Heart right ventricle (tissue), 16 donors: ENCODE measurements around the gene PIK3IP1. TPM values are rescaled to one million over a fixed set of nuclear protein-coding genes. Genes with fewer than 3 reads are reported as not detected.
"Not testable (repeated sequence)": the region's sequence is repeated elsewhere in the genome, so short reads cannot be mapped to it uniquely, and the experiment has no call there.

ENCODE experiments used
- ATAC-seq, 8 donors: fragments of 200-7000 bp; cut with Tn5 transposase; one replicate each; pipeline ENCODE4 v1.9.1; 2020; ENCODE audit warnings: mild to moderate bottlenecking in 8 of 8, moderate library complexity in 8 of 8, moderate number of reproducible peaks in 1 of 8
- DNase-seq, 2 donors: peaks; one replicate each; pipeline ENCODE4 v3.0.0-alpha.2; 2020
- H3K27ac ChIP-seq, 10 donors: fragments of 200-600 bp; sonication (generic) in 2 of 10; one replicate each; pipeline versions ENCODE4 v1.5.0 to v1.8.0; 2020 to 2022; ENCODE audit warnings: mild to moderate bottlenecking in 3 of 10
- H3K27me3 ChIP-seq, 7 donors: fragments of 200-600 bp; one replicate each; pipeline ENCODE4 v1.8.0; 2021 to 2022; ENCODE audit warnings: mild to moderate bottlenecking in 2 of 7
- H3K36me3 ChIP-seq, 9 donors: fragments of 200-600 bp; sonication (generic) in 1 of 9; one replicate each; pipeline versions ENCODE4 v1.5.0 to v1.8.0; 2020 to 2022; ENCODE audit warnings: mild to moderate bottlenecking in 2 of 9
- H3K4me1 ChIP-seq, 9 donors: fragments of 200-600 bp; sonication (generic) in 1 of 9; one replicate each; pipeline versions ENCODE4 v1.5.0 to v1.8.0; 2020 to 2022; ENCODE audit warnings: mild to moderate bottlenecking in 4 of 9
- H3K4me3 ChIP-seq, 10 donors: fragments of 200-600 bp; sonication (generic) in 2 of 10; one replicate each; pipeline versions ENCODE4 v1.5.0 to v1.8.0; 2020 to 2022; ENCODE audit warnings: mild to moderate bottlenecking in 7 of 10, moderate library complexity in 2 of 10
- H3K9me3 ChIP-seq, 11 donors: fragments of 200-600 bp in 10 of 11; sonication (generic) in 2 of 11; one replicate each; pipeline versions ENCODE4 v1.5.0 to v1.8.0; 2013 to 2022; ENCODE audit warnings: mild to moderate bottlenecking in 2 of 11, control low read depth in 1 of 11, moderate library complexity in 1 of 11
- CTCF ChIP-seq, 9 donors: fragments of 200-600 bp; sonication (generic) in 2 of 9; IDR thresholded peaks; one replicate each; pipeline versions ENCODE4 v1.5.0 to v1.8.0; 2021 to 2022; ENCODE audit warnings: antibody characterized with exemption in 9 of 9, mild to moderate bottlenecking in 5 of 9, moderate library complexity in 1 of 9
- WGBS, 2 donors: extraction: QIAGEN DNeasy Blood & Tissue Kit; methylation state at CpG; one replicate each; pipeline ENCODE4 v1.1.7; 2013; ENCODE audit warnings: inconsistent platforms in 1 of 2; 5-methylcytosine and 5-hydroxymethylcytosine counted together
- intact Hi-C, 10 donors: fragments of 100-400 bp; cut with DNase I; formaldehyde crosslinking; loops; one replicate each; pipeline versions ENCODE4 v1.11.1 to v1.14.2; 2022
- polyA plus RNA-seq, 2 donors: library from polyadenylated mRNA; stranded (reverse); fragments of 200-250 nt; gene quantifications; one replicate each; pipeline ENCODE4 v1.2.3, GENCODE V29; 2013
- total RNA-seq, 10 donors: library from RNA; stranded (reverse); fragmentation: NEBNext Ultra II Directional in 3 of 10; extraction: Animal tissue kit (Norgen Biotek cat#: 25700) in 3 of 10; gene quantifications; one replicate each; pipeline versions ENCODE4 v1.2.1 to v1.2.4, GENCODE V29; 2021 to 2023
- donor health status: Arrhythmogenic right ventricular cardiomyopathy.
- donor health status: ischemic (EF 13 %, LVEDD 7.1; RV severe dilation, severe dysfunction).
- donor health status: healthy with polysubstance abuse.
- donor health status: DM: no; HTN: yes; CAD: no.
- donor health status: DM: no; HTN: no; CAD: no.
- donor health status: ischemic (EF 25% LVEDD 6.9; RV normal size, moderate dysfunction).
- donor health status: ischemic (EF 25% LVEDD 5.7; RV mildly dilated, moderate dysfunction).
- donor health status: healthy.
- donor health status: DM: yes; HTN: yes; CAD: no.
- donor health status: Ischemic cardiomyopathy.
- donor health status: ischemic (EF 35%, LVEDD 5.7; RV mildly dilated, moderate dysfunction).
- donor health status: nonischemic (EF 11% LVEDD 7.7; RV severe dilation, severe dysfunction).
- donor health status: DM: yes; HTN: yes; CAD: no.
- donor health status: PGD.
- donor health status: ischemic (EF 29% LVEDD 5.4; RV normal size, mild dysfunction).
- donor health status: nonischemic (EF 23%, LVEDD 6.1; RV moderate dilation, normal function).

PIK3IP1 gene
- total and polyA plus RNA-seq, 12 donors = 3.6 to 28.6 (median 12.9) TPM

- Histone ChIP-seq H3K9me3 (no peaks in the 10 kb centered on the region), H3K36me3 (peaks cover 0 to 58% (median 18%) of the 10 kb centered on the region in 9 donors), H3K4me3 (no peak overlapping the region), H3K4me1 (no peaks in the 10 kb centered on the region), H3K27ac (no peak overlapping the region), H3K27me3 (no peaks in the 10 kb centered on the region)
- DNase-seq = no peak
- WGBS, 2 donors = 86 to 89% methylated on average over 8 of the region's 8 CpGs
- no peak for ATAC-seq
- intact Hi-C loops = no loop called here
- TF ChIP-seq CTCF (IDR thresholded peaks at IDR 0.05) = no peak
Observed at GRCh38 chr22:31323578-31324550, 31.6 kb upstream of the PIK3IP1 start.

DNA sequence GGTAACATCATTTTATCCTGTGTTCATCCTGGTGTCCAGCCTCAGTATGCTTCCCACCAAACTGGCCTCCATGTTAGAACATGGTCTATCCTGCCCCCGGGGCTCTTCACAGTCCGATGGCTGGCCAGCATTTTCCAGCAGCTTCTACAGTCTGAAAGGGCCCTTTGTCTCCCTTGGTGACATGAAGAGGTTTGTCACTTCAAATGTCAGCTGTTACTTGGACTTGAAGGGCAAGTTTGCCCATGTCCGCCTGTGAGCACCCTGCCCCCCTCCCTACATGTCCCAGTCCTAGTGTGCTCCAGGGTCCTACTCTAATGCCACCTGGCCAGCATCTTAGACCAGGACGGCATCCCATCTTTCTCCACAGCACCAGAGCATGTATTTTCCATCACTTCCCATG, 29.1 kb upstream of the PIK3IP1 start:
- Histone ChIP-seq H3K36me3 (peaks cover 0 to 34% (median 10%) of the 10 kb centered on the region in 9 donors), H3K4me1 (no peaks in the 10 kb centered on the region), H3K27ac (no peak overlapping the region), H3K9me3 (no peaks in the 10 kb centered on the region), H3K4me3 (no peak overlapping the region), H3K27me3 (no peaks in the 10 kb centered on the region)
- intact Hi-C loops = no loop called here
- no peak for TF ChIP-seq CTCF (IDR thresholded peaks at IDR 0.05)
- no peak for DNase-seq
- no peak for ATAC-seq
- WGBS, 2 donors = 68 to 79% methylated on average over 4 of the region's 4 CpGs

GRCh38 chr22:31314220-31314619, 21.9 kb upstream of the PIK3IP1 start:
- ATAC-seq, DNase-seq, intact Hi-C loops, H3K36me3 ChIP-seq, H3K27me3 ChIP-seq, H3K4me3 ChIP-seq: not testable (repeated sequence)
- H3K9me3 ChIP-seq = peaks cover 0 to 10% (median 0%) of the 10 kb centered on the region in 11 donors
- H3K4me1 ChIP-seq = peaks cover 0 to 13% (median 11%) of the 10 kb centered on the region in 9 donors
- H3K27ac ChIP-seq = peak overlapping the region in 3 of 10 donors; percentile 57 to 66 (median 66)
- 100% methylated on average over 1 of the region's 1 CpG for WGBS, 2 donors

GRCh38 chr22:31313366-31314147, 21.3 kb upstream of the PIK3IP1 start:
- ATAC-seq (peak; percentile 91 to 97 (median 95)), DNase-seq (peak; percentile 59 to 85)
- H3K27ac ChIP-seq = peak overlapping the region in 8 of 10 donors; percentile 51 to 72 (median 57)
- intact Hi-C loops = loop anchor here in 2 of 10 donors (1.0 to 2.0 kb wide), 2 partner anchors 21 kb away; partner anchors contain the start of gene PIK3IP1 (in 2 of the 2)
- peaks cover 0 to 13% (median 11%) of the 10 kb centered on the region in 9 donors for H3K4me1 ChIP-seq
- H3K4me3 ChIP-seq = no peak overlapping the region
- TF ChIP-seq CTCF (IDR thresholded peaks at IDR 0.05) = peak; percentile 83 to 91 (median 89)
- no peaks in the 10 kb centered on the region for H3K27me3 ChIP-seq
- peaks cover 0 to 10% (median 0%) of the 10 kb centered on the region in 11 donors for H3K9me3 ChIP-seq
- WGBS, 2 donors = 29 to 39% methylated on average over 6 of the region's 6 CpGs
- no peaks in the 10 kb centered on the region for H3K36me3 ChIP-seq
